ENCODE measurements around the gene MRPL18.

Gene MRPL18

GRCh38 chr6:159778131-159778530 is 12.1 kb upstream of the MRPL18 start:
- Histone ChIP-seq H3K4me3 (ENCODE audit: low read depth, low read length) (no peak overlapping the region), H3K9me3 (ENCODE audit: insufficient read depth, low read depth, low read length) (no peaks in the 10 kb centered on the region), H3K9ac (ENCODE audit: low read length) (no peak overlapping the region), H2AFZ (ENCODE audit: insufficient read depth, low read length, poor library complexity) (no peak overlapping the region), H3K4ac (ENCODE audit: low read depth, low read length) (no peak overlapping the region), H4K12ac (ENCODE audit: low read depth, low read length) (no peak overlapping the region), H3K27me3 (ENCODE audit: insufficient read depth, low read length) (no peaks in the 10 kb centered on the region), H3K4me1 (ENCODE audit: control insufficient read depth in 1 of 2, insufficient read depth in 2 of 2, low read length in 2 of 2) (no peaks in the 10 kb centered on the region), H2BK12ac (ENCODE audit: low read length) (no peak overlapping the region), H2AK5ac (ENCODE audit: low read length) (no peak overlapping the region), H3K4me2 (ENCODE audit: low read length) (no peak overlapping the region), H3K79me2 (ENCODE audit: control insufficient read depth, insufficient read depth, low read length, poor library complexity) (no peaks in the 10 kb centered on the region), H2BK5ac (ENCODE audit: low read depth, low read length, poor library complexity) (no peak overlapping the region), H4K91ac (ENCODE audit: low read depth, low read length) (no peak overlapping the region), H3K18ac (ENCODE audit: low read length) (no peak overlapping the region), H2BK120ac (ENCODE audit: insufficient read depth, low read length, poor library complexity) (no peak overlapping the region), H3K27ac (ENCODE audit: low read depth, low read length) (no peak overlapping the region), H4K8ac (ENCODE audit: low read depth, low read length) (no peak overlapping the region), H3K36me3 (ENCODE audit: control insufficient read depth in 1 of 2, insufficient read depth in 2 of 2, low read length in 2 of 2) (peaks cover 26 to 48% of the 10 kb centered on the region in 2 experiments), H3K23ac (ENCODE audit: low read length) (no peak overlapping the region), H3K14ac (ENCODE audit: low read length) (no peak overlapping the region), H3K79me1 (ENCODE audit: low read length) (no peaks in the 10 kb centered on the region)
- no CpG with 5 or more reads among the region's 1 CpG for WGBS (ENCODE audit: extremely low coverage, insufficient coverage, insufficient read length)
- peak; percentile 21 to 72 for DNase-seq

- no peaks in the 10 kb centered on the region for H3K79me1 ChIP-seq (ENCODE audit: low read length)
- H3K18ac ChIP-seq (ENCODE audit: low read length): no peak overlapping the region
- no peak overlapping the region for H2BK120ac ChIP-seq (ENCODE audit: insufficient read depth, low read length, poor library complexity)
- no peak overlapping the region for H2BK12ac ChIP-seq (ENCODE audit: low read length)
- no peak overlapping the region for H3K23ac ChIP-seq (ENCODE audit: low read length)
- H4K91ac ChIP-seq (ENCODE audit: low read depth, low read length): no peak overlapping the region
- H2AK5ac ChIP-seq (ENCODE audit: low read length): no peak overlapping the region
- no peak overlapping the region for H2BK5ac ChIP-seq (ENCODE audit: low read depth, low read length, poor library complexity)
- H3K27me3 ChIP-seq (ENCODE audit: insufficient read depth, low read length): no peaks in the 10 kb centered on the region
- no peak overlapping the region for H3K9ac ChIP-seq (ENCODE audit: low read length)
- peaks cover 28 to 51% of the 10 kb centered on the region in 2 experiments for H3K36me3 ChIP-seq (ENCODE audit: control insufficient read depth in 1 of 2, insufficient read depth in 2 of 2, low read length in 2 of 2)
- no peak overlapping the region for H3K4me3 ChIP-seq (ENCODE audit: low read depth, low read length)
- no peak for DNase-seq
- H2AFZ ChIP-seq (ENCODE audit: insufficient read depth, low read length, poor library complexity): no peak overlapping the region
- no peaks in the 10 kb centered on the region for H3K4me1 ChIP-seq (ENCODE audit: control insufficient read depth in 1 of 2, insufficient read depth in 2 of 2, low read length in 2 of 2)
- H3K27ac ChIP-seq (ENCODE audit: low read depth, low read length): no peak overlapping the region
- H3K4me2 ChIP-seq (ENCODE audit: low read length): no peak overlapping the region
- H3K14ac ChIP-seq (ENCODE audit: low read length): no peak overlapping the region
- no peak overlapping the region for H4K8ac ChIP-seq (ENCODE audit: low read depth, low read length)
- H3K79me2 ChIP-seq (ENCODE audit: control insufficient read depth, insufficient read depth, low read length, poor library complexity): no peaks in the 10 kb centered on the region
- no peak overlapping the region for H3K4ac ChIP-seq (ENCODE audit: low read depth, low read length)
- no CpG with 5 or more reads among the region's 3 CpGs for WGBS (ENCODE audit: extremely low coverage, insufficient coverage, insufficient read length)
- H4K12ac ChIP-seq (ENCODE audit: low read depth, low read length): no peak overlapping the region
- no peaks in the 10 kb centered on the region for H3K9me3 ChIP-seq (ENCODE audit: insufficient read depth, low read depth, low read length)
Observed at GRCh38 chr6:159778542-159779103, 11.6 kb upstream of the MRPL18 start.

GRCh38 chr6:159788276-159788675 is 2.0 kb upstream of the MRPL18 start:
- no CpG with 5 or more reads among the region's 15 CpGs for WGBS (ENCODE audit: extremely low coverage, insufficient coverage, insufficient read length)

GRCh38 chr6:159788753-159789376 is 1.4 kb upstream of the MRPL18 start:
- Histone ChIP-seq H4K8ac (ENCODE audit: low read depth, low read length) (peak overlapping the region; percentile 48), H3K18ac (ENCODE audit: low read length) (peak overlapping the region; percentile 52), H2AK5ac (ENCODE audit: low read length) (peak overlapping the region; percentile 27), H3K27ac (ENCODE audit: low read depth, low read length) (peak overlapping the region; percentile 22), H3K4ac (ENCODE audit: low read depth, low read length) (peak overlapping the region; percentile 98), H3K4me2 (ENCODE audit: low read length) (peak overlapping the region; percentile 84), H2AFZ (ENCODE audit: insufficient read depth, low read length, poor library complexity) (peak overlapping the region; percentile 68), H3K14ac (ENCODE audit: low read length) (peak overlapping the region; percentile 78), H3K4me3 (ENCODE audit: low read depth, low read length) (peak overlapping the region; percentile 100), H3K27me3 (ENCODE audit: insufficient read depth, low read length) (no peaks in the 10 kb centered on the region), H2BK120ac (ENCODE audit: insufficient read depth, low read length, poor library complexity) (peak overlapping the region; percentile 44), H4K12ac (ENCODE audit: low read depth, low read length) (peak overlapping the region; percentile 63), H3K79me1 (ENCODE audit: low read length) (peaks cover 14% of the 10 kb centered on the region), H3K36me3 (ENCODE audit: control insufficient read depth in 1 of 2, insufficient read depth in 2 of 2, low read length in 2 of 2) (peaks cover 11% of the 10 kb centered on the region in 2 experiments), H3K9me3 (ENCODE audit: insufficient read depth, low read depth, low read length) (no peaks in the 10 kb centered on the region), H3K4me1 (ENCODE audit: control insufficient read depth in 1 of 2, insufficient read depth in 2 of 2, low read length in 2 of 2) (peaks cover 7 to 9% of the 10 kb centered on the region in 2 experiments), H3K79me2 (ENCODE audit: control insufficient read depth, insufficient read depth, low read length, poor library complexity) (peaks cover 26% of the 10 kb centered on the region), H4K91ac (ENCODE audit: low read depth, low read length) (peak overlapping the region; percentile 56), H3K23ac (ENCODE audit: low read length) (no peak overlapping the region), H3K9ac (ENCODE audit: low read length) (peak overlapping the region; percentile 99), H2BK12ac (ENCODE audit: low read length) (no peak overlapping the region), H2BK5ac (ENCODE audit: low read depth, low read length, poor library complexity) (peak overlapping the region; percentile 7)
- WGBS (ENCODE audit: extremely low coverage, insufficient coverage, insufficient read length): no CpG with 5 or more reads among the region's 60 CpGs
- peak; percentile 77 to 78 for DNase-seq

More at GRCh38 chr6:159788276-159788675, 2.0 kb upstream of the MRPL18 start:
- Histone ChIP-seq H3K9ac (ENCODE audit: low read length) (peak overlapping the region; percentile 99), H3K27me3 (ENCODE audit: insufficient read depth, low read length) (no peaks in the 10 kb centered on the region), H3K14ac (ENCODE audit: low read length) (no peak overlapping the region), H3K18ac (ENCODE audit: low read length) (no peak overlapping the region), H2BK120ac (ENCODE audit: insufficient read depth, low read length, poor library complexity) (no peak overlapping the region), H4K8ac (ENCODE audit: low read depth, low read length) (no peak overlapping the region), H3K79me1 (ENCODE audit: low read length) (peaks cover 14% of the 10 kb centered on the region), H4K91ac (ENCODE audit: low read depth, low read length) (no peak overlapping the region), H3K23ac (ENCODE audit: low read length) (no peak overlapping the region), H2AFZ (ENCODE audit: insufficient read depth, low read length, poor library complexity) (peak overlapping the region; percentile 28), H2AK5ac (ENCODE audit: low read length) (no peak overlapping the region), H3K4me1 (ENCODE audit: control insufficient read depth in 1 of 2, insufficient read depth in 2 of 2, low read length in 2 of 2) (peaks cover 7 to 9% of the 10 kb centered on the region in 2 experiments), H3K4me3 (ENCODE audit: low read depth, low read length) (peak overlapping the region; percentile 62), H2BK12ac (ENCODE audit: low read length) (no peak overlapping the region), H3K9me3 (ENCODE audit: insufficient read depth, low read depth, low read length) (no peaks in the 10 kb centered on the region), H3K79me2 (ENCODE audit: control insufficient read depth, insufficient read depth, low read length, poor library complexity) (peaks cover 26% of the 10 kb centered on the region), H3K4ac (ENCODE audit: low read depth, low read length) (peak overlapping the region; percentile 99), H3K27ac (ENCODE audit: low read depth, low read length) (no peak overlapping the region), H3K36me3 (ENCODE audit: control insufficient read depth in 1 of 2, insufficient read depth in 2 of 2, low read length in 2 of 2) (peaks cover 13 to 15% of the 10 kb centered on the region in 2 experiments), H2BK5ac (ENCODE audit: low read depth, low read length, poor library complexity) (no peak overlapping the region), H4K12ac (ENCODE audit: low read depth, low read length) (no peak overlapping the region), H3K4me2 (ENCODE audit: low read length) (peak overlapping the region; percentile 84)
- peak in 1 of 2 donors; percentile 12 for DNase-seq
